A673 (cell line): ENCODE results near the gene MGMT. TPM values are rescaled to one million over a fixed set of nuclear protein-coding genes. Genes with fewer than 3 reads are reported as not detected.

Experiments
- BruUV-seq: library from RNA; stranded (reverse); fragments of 400-500 nt; replicated peaks from 2 replicates; lab custom pipeline; 2021; lab: Mats Ljungman, UMichigan
- CTCF ChIA-PET: fragments of 300-600 bp; sonication (Branson Sonifier 250); formaldehyde crosslinking; loops from one replicate; lab custom pipeline; 2022; ENCODE audit warnings: antibody characterized with exemption; lab: Charles Lee
- POLR2A ChIA-PET: fragments of 300-600 bp; sonication (Branson Sonifier 250); formaldehyde crosslinking; loops from one replicate; lab custom pipeline; 2022; ENCODE audit warnings: antibody characterized with exemption; ENCODE audit not compliant: low non-redundant PET; lab: Charles Lee
- DNase-seq: peaks from one replicate; pipeline ENCODE4 v3.0.0-alpha.2; 2015; ENCODE audit warnings: low spot score
- H3K27ac ChIP-seq: fragments of 200-600 bp; sonication (generic); 2 replicates; pipeline ENCODE4 v1.5.1; 2016; ENCODE audit warnings: mixed run types, low read depth, mild to moderate bottlenecking, mixed read lengths, antibody characterized with exemption, low read length; ENCODE audit not compliant: poor library complexity, severe bottlenecking
- H3K27me3 ChIP-seq: fragments of 200-600 bp; sonication (generic); replicated peaks from 2 replicates; pipeline ENCODE4 v1.6.1; 2017; ENCODE audit warnings: mixed run types, low read depth, mild to moderate bottlenecking, mixed read lengths, antibody characterized with exemption, low read length; ENCODE audit not compliant: insufficient read depth, poor library complexity
- H3K36me3 ChIP-seq: fragments of 200-600 bp; sonication (generic); 2 replicates; pipeline ENCODE4 v1.6.1; 2016; ENCODE audit warnings: mixed run types, mild to moderate bottlenecking, mixed read lengths, antibody characterized with exemption, low read length; ENCODE audit not compliant: insufficient read depth, poor library complexity, severe bottlenecking
- H3K4me1 ChIP-seq: fragments of 200-600 bp; sonication (generic); 2 replicates; pipeline ENCODE4 v1.6.1; 2017; ENCODE audit warnings: mixed run types, mild to moderate bottlenecking, mixed read lengths, antibody characterized with exemption, low read length; ENCODE audit not compliant: insufficient read depth, poor library complexity, severe bottlenecking
- H3K4me3 ChIP-seq: fragments of 200-600 bp; sonication (generic); 2 replicates; pipeline ENCODE4 v1.5.1; 2016; ENCODE audit warnings: low read depth, mixed run types, mild to moderate bottlenecking, mixed read lengths, low read length; ENCODE audit not compliant: poor library complexity, severe bottlenecking
- H3K9me3 ChIP-seq: fragments of 200-600 bp; sonication (generic); 2 replicates; pipeline ENCODE4 v1.6.1; 2016; ENCODE audit warnings: mixed run types, low read depth, mild to moderate bottlenecking, mixed read lengths, antibody characterized with exemption, low read length; ENCODE audit not compliant: poor library complexity, severe bottlenecking
- EZH2 ChIP-seq: fragments of 200-600 bp; sonication (generic); IDR thresholded peaks from 2 replicates; pipeline ENCODE4 v1.6.1; 2017; ENCODE audit warnings: borderline replicate concordance, low read depth, mild to moderate bottlenecking, mixed read lengths, antibody characterized with exemption, low read length; ENCODE audit not compliant: poor library complexity, severe bottlenecking
- intact Hi-C: fragments of 100-400 bp; cut with micrococcal nuclease; formaldehyde crosslinking; loops from one replicate; pipeline ENCODE4 v1.10.0; 2022; ENCODE audit not compliant: unreplicated experiment
- total RNA-seq: library from RNA; stranded (reverse); gene quantifications from 2 replicates; pipeline ENCODE4 v1.2.3, GENCODE V29; 2021
- TF ChIP-seq, protein P1 (sequence below): fragments of 300-800, 200-600 bp; sonication (generic); conservative IDR thresholded peaks from 2 replicates; pipeline ENCODE4 v1.5.1; 2017; ENCODE audit warnings: low read depth, mild to moderate bottlenecking, antibody characterized with exemption, low read length, moderate library complexity, mixed read lengths

MGMT gene
- total RNA-seq, 1 experiment from 2014 or later, result 19.5 TPM

DNA sequence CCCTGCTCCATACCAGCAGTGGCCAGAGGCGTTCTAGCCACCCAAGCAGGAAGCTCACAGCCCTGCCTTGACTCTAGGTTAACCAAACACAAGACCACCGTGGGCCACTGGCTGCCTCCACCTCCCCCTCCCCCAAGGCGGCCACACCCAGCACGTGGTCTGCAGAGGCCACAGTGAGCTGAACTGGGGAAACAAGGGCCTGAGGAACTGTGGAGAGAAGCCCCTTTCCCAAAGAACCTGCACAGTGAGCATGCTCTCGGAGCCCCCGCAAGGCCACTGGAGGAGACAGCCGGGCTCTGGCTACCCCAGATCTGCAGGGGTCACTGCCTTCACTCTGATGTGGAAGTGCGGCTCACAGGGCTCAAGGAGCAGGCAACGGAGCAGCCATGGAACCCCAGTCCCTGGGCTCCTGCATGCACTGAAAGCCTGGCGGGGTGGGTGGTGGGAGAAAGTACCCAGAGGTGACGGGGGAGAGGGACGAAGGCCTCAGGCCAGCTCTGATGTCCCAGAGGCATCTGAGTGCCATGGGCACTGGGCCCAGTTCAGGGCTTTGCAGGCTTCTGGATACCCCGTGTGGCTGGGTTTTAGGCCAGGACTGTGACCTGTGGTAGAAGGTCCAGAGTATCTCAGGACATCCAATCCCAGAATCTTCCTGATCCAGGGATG, 307.8 kb downstream of the MGMT start:
- Histone ChIP-seq H3K27me3 (no peaks in the 10 kb centered on the region), H3K4me3 (no peak overlapping the region), H3K27ac (no peak overlapping the region), H3K9me3 (no peaks in the 10 kb centered on the region), H3K36me3 (no peaks in the 10 kb centered on the region), H3K4me1 (no peaks in the 10 kb centered on the region)
- no peak for DNase-seq
- TF ChIP-seq, protein P1, sequence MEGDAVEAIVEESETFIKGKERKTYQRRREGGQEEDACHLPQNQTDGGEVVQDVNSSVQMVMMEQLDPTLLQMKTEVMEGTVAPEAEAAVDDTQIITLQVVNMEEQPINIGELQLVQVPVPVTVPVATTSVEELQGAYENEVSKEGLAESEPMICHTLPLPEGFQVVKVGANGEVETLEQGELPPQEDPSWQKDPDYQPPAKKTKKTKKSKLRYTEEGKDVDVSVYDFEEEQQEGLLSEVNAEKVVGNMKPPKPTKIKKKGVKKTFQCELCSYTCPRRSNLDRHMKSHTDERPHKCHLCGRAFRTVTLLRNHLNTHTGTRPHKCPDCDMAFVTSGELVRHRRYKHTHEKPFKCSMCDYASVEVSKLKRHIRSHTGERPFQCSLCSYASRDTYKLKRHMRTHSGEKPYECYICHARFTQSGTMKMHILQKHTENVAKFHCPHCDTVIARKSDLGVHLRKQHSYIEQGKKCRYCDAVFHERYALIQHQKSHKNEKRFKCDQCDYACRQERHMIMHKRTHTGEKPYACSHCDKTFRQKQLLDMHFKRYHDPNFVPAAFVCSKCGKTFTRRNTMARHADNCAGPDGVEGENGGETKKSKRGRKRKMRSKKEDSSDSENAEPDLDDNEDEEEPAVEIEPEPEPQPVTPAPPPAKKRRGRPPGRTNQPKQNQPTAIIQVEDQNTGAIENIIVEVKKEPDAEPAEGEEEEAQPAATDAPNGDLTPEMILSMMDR, result no peak
- no peak for TF ChIP-seq EZH2
- intact Hi-C loops, result no loop called here
- no TSS peak for BruUV-seq
- POLR2A ChIA-PET, result no interaction called here
- CTCF ChIA-PET, result no interaction called here

GRCh38 chr10:129775681-129776080, 308.6 kb downstream of the MGMT start:
- H3K4me1 ChIP-seq, result no peaks in the 10 kb centered on the region
- no peaks in the 10 kb centered on the region for H3K9me3 ChIP-seq
- no TSS peak for BruUV-seq
- H3K27me3 ChIP-seq, result no peaks in the 10 kb centered on the region
- H3K36me3 ChIP-seq, result no peaks in the 10 kb centered on the region
- intact Hi-C loops, result no loop called here
- no peak overlapping the region for H3K4me3 ChIP-seq
- no peak for DNase-seq
- no peak for TF ChIP-seq EZH2
- TF ChIP-seq, protein P1, result no peak
- H3K27ac ChIP-seq, result no peak overlapping the region
- POLR2A ChIA-PET, result no interaction called here
- CTCF ChIA-PET, result no interaction called here

DNA sequence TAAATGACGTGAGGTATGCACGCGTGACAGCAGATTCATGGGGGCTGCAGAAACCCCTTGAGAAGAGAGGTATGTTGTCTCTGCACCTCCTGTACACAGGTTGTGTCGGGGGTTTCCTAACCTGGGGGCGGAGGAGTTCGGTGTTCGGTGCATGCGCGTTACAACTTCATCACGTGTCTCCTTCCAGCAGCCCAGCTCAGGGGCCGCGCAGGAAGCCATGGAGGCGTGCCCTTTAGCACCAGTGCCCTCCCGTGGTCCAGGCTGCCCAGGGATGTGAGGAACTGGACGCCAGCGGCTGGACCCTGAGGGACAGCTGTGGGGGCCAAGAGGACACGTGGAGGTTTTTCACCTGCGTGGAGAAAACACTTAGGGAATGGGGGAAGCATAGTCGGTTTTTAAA, 310.6 kb downstream of the MGMT start:
- H3K4me3 ChIP-seq, result no peak overlapping the region
- intact Hi-C loops, result no loop called here
- H3K4me1 ChIP-seq, result no peaks in the 10 kb centered on the region
- H3K9me3 ChIP-seq, result no peaks in the 10 kb centered on the region
- no peaks in the 10 kb centered on the region for H3K36me3 ChIP-seq
- BruUV-seq, result no TSS peak
- CTCF ChIA-PET, result no interaction called here
- TF ChIP-seq EZH2, result no peak
- TF ChIP-seq, protein P1, result no peak
- H3K27ac ChIP-seq, result no peak overlapping the region
- H3K27me3 ChIP-seq, result no peaks in the 10 kb centered on the region
- POLR2A ChIA-PET, result no interaction called here
- no peak for DNase-seq
